ENCODE data around the gene CCDC144A.
"Not testable (repeated sequence)": the region's sequence is repeated elsewhere in the genome, so short reads cannot be mapped to it uniquely, and the experiment has no call there.

DNA sequence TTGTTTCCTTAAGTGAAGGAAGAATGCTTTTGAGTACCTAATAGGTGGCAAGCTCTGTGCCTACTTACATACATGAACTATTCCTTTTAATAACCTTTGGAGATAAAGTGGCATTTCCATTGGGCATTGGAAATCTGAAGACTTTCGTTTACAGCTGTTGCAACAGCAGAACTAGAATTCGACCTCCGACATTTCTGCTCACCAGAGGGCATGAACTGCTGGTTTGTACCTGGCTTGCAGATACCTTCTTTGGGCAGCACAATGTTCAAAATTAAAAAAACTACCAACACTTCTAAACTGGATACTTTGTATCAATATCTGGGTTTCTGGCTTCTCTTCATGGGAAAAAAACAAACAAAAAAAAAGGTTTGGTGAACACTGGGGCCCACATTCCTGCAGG, 99.6 kb downstream of the CCDC144A start:
- TF ChIP-seq, protein P1, sequence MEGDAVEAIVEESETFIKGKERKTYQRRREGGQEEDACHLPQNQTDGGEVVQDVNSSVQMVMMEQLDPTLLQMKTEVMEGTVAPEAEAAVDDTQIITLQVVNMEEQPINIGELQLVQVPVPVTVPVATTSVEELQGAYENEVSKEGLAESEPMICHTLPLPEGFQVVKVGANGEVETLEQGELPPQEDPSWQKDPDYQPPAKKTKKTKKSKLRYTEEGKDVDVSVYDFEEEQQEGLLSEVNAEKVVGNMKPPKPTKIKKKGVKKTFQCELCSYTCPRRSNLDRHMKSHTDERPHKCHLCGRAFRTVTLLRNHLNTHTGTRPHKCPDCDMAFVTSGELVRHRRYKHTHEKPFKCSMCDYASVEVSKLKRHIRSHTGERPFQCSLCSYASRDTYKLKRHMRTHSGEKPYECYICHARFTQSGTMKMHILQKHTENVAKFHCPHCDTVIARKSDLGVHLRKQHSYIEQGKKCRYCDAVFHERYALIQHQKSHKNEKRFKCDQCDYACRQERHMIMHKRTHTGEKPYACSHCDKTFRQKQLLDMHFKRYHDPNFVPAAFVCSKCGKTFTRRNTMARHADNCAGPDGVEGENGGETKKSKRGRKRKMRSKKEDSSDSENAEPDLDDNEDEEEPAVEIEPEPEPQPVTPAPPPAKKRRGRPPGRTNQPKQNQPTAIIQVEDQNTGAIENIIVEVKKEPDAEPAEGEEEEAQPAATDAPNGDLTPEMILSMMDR (IDR thresholded peaks at IDR 0.05) = not testable (repeated sequence)
- TF ChIP-seq POLR2A (IDR thresholded peaks at IDR 0.05; ENCODE audit: low read depth); POLR2AphosphoS5 (IDR thresholded peaks at IDR 0.05): not testable (repeated sequence)
